B cell (primary cell): ENCODE data around the gene CPED1.

Experiments used
- CTCF ChIP-seq: fragments of 200-600 bp; IDR thresholded peaks from one replicate; pipeline ENCODE4 v1.8.0; 2022; ENCODE audit warnings: antibody characterized with exemption, mild to moderate bottlenecking
- EZH2 ChIP-seq: IDR thresholded peaks from 2 replicates; pipeline ENCODE4 v1.6.1; 2012; ENCODE audit warnings: borderline replicate concordance, low read depth, mild to moderate bottlenecking, moderate library complexity, low read length; ENCODE audit not compliant: insufficient read depth, poor library complexity, severe bottlenecking

GRCh38 chr7:121323515-121324302, 335.2 kb downstream of the CPED1 start:
- TF ChIP-seq CTCF (no peak), EZH2 (no peak)
